ENCODE data around the gene PHLPP1.

Gene PHLPP1

DNA sequence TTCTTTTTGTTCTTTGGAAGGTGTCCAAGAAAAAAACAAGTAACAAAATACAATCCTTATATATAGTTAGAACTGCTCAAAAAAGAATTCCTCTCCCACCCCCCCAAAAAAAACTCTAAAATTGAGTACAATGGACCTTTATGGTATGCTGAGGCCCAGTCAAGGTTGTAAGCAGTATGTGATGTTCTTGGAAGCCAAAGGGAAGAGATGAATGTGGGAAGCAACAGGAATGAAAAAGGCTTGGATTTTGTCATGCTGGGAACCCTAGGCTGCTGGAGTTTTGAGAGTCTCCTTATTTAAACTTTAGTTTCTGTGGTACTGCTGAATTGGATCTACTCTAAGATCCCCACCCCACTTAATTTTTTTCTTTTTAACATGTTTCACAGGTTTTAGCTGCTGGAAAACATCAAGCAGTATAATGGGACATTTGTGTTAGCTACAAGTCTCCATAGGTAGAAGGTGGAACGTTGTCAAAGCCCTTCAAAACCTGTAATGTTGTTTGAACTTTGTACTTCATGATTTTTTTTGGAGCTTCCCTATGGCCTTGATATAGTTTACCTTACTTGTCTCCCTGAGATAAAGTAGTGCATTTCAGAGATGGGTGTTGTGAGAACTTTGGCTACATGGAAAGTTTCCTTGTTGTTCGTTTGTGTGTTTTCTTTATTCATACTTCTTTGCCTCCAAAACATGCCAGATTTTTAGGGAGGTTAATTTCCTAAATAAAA lies 57.7 kb downstream of the PHLPP1 start:
- no peak for DNase-seq (ENCODE audit: low read depth)
- no peak for TF ChIP-seq CTCF (IDR thresholded peaks at IDR 0.05; ENCODE audit: insufficient read depth, low read depth, low read length, missing control alignments)
- H3K4me3 ChIP-seq (ENCODE audit: low read length), result no peak overlapping the region

DNA sequence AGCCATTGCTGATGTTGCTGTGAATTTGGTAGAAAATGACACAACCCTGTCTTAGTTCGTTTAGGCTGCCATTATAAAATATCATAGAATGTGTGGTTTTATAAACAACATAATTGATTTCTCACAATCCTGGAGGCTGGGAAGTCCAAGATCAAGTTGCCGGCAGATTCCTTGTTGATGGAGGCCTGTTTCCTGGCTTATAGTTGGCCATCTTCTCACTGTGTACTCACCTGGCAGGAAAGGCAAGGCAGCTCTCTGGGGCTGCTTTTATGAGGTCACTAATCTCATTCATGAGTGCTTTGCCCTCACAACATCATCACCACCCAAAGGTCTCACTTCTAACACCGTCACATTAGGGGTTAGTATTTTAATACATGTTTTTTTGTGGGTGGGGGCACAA lies 58.4 kb downstream of the PHLPP1 start:
- TF ChIP-seq CTCF (IDR thresholded peaks at IDR 0.05; ENCODE audit: insufficient read depth, low read depth, low read length, missing control alignments), result no peak
- no peak for DNase-seq (ENCODE audit: low read depth)
- no peak overlapping the region for H3K4me3 ChIP-seq (ENCODE audit: low read length)

- no peak for DNase-seq (ENCODE audit: low read depth)
- TF ChIP-seq CTCF (IDR thresholded peaks at IDR 0.05; ENCODE audit: insufficient read depth, low read depth, low read length, missing control alignments), result no peak
- no peak overlapping the region for H3K4me3 ChIP-seq (ENCODE audit: low read length)
Measured at GRCh38 chr18:62776024-62776570, 60.8 kb downstream of the PHLPP1 start.

GRCh38 chr18:62777814-62778213 lies 62.5 kb downstream of the PHLPP1 start:
- TF ChIP-seq CTCF (IDR thresholded peaks at IDR 0.05; ENCODE audit: insufficient read depth, low read depth, low read length, missing control alignments), result no peak
- H3K4me3 ChIP-seq (ENCODE audit: low read length), result no peak overlapping the region
- DNase-seq (ENCODE audit: low read depth), result no peak

GRCh38 chr18:62778976-62779869 lies 63.9 kb downstream of the PHLPP1 start:
- DNase-seq (ENCODE audit: low read depth), result no peak

GRCh38 chr18:62781262-62781661 lies 65.9 kb downstream of the PHLPP1 start:
- peak; percentile 65 for DNase-seq (ENCODE audit: low read depth)
- TF ChIP-seq CTCF (IDR thresholded peaks at IDR 0.05; ENCODE audit: insufficient read depth, low read depth, low read length, missing control alignments), result no peak
- no peak overlapping the region for H3K4me3 ChIP-seq (ENCODE audit: low read length)

More at GRCh38 chr18:62778976-62779869, 63.9 kb downstream of the PHLPP1 start:
- H3K4me3 ChIP-seq (ENCODE audit: low read length), result no peak overlapping the region
- no peak for TF ChIP-seq CTCF (IDR thresholded peaks at IDR 0.05; ENCODE audit: insufficient read depth, low read depth, low read length, missing control alignments)
